Psoas muscle (tissue), 7 donors: ENCODE measurements around the gene KPNA5. TPM values are rescaled to one million over a fixed set of nuclear protein-coding genes. Genes with fewer than 3 reads are reported as not detected.

Experiments used
- polyA plus RNA-seq, 3 donors: library from polyadenylated mRNA; stranded (reverse); fragments of 200-250 nt; gene quantifications; one replicate each; pipeline ENCODE4 v1.2.3, GENCODE V29; 2013
- total RNA-seq, 4 donors: library from RNA; stranded (reverse); fragmentation: NEBNext Ultra II Directional in 2 of 4; extraction: Animal tissue kit (Norgen Biotek cat#: 25700) in 2 of 4; gene quantifications; one replicate each; pipeline versions ENCODE4 v1.2.1 to v1.2.4, GENCODE V29; 2021 to 2023
- donor health status: healthy with polysubstance abuse.
- donor health status: DM: no; HTN: no; CAD: no; lungs with moderate emphysema.
- donor health status: Bipolar disorder and iron deficiency.
- donor health status: healthy.
- donor health status: DM: no; HTN: no; CAD: no.
- donor health status: DM: no; HTN: no; CAD: no.
- donor health status: DM: yes; HTN: yes; CAD: no.

The KPNA5 gene
- total and polyA plus RNA-seq, 7 donors: 2.7 to 20.7 (median 11.2) TPM

Other genes starting within 250 kb of the KPNA5 start
- under 1 TPM in 3 of 4 donors, not detected in 1; 0.50 to 0.84 (median 0.61) TPM for gene CALHM6, start 219.8 kb upstream of the KPNA5 start, total RNA-seq
- 1 to 10 TPM in 2 of 3 donors, under 1 TPM in 1; 0.97 to 2.1 (median 1.1) TPM for gene CALHM6, start 219.8 kb upstream of the KPNA5 start, polyA plus RNA-seq
- gene CALHM5, start 169.6 kb upstream of the KPNA5 start, total RNA-seq: 1 to 10 TPM in 1 of 4 donors, under 1 TPM in 3; 0.58 to 1.2 (median 0.82) TPM
- under 1 TPM; 0.52 to 0.82 (median 0.73) TPM for gene CALHM5, start 169.6 kb upstream of the KPNA5 start, polyA plus RNA-seq
- gene TRAPPC3L, start 135.5 kb upstream of the KPNA5 start, total RNA-seq: not detected
- gene TRAPPC3L, start 135.5 kb upstream of the KPNA5 start, polyA plus RNA-seq: under 1 TPM; 0.03 to 0.16 (median 0.06) TPM
- 1 to 10 TPM in 1 of 4 donors, under 1 TPM in 2, not detected in 1; 0.27 to 1.2 (median 0.34) TPM for gene CALHM4, start 127.5 kb upstream of the KPNA5 start, total RNA-seq
- gene CALHM4, start 127.5 kb upstream of the KPNA5 start, polyA plus RNA-seq: under 1 TPM in 2 of 3 donors, not detected in 1; 0.07 to 0.86 TPM
- 10 to 100 TPM; 49.5 to 71.4 (median 69.3) TPM for gene RWDD1, start 109.7 kb upstream of the KPNA5 start, total RNA-seq
- 100 to 1,000 TPM in 1 of 3 donors, 10 to 100 TPM in 2; 72.0 to 153 (median 86.5) TPM for gene RWDD1, start 109.7 kb upstream of the KPNA5 start, polyA plus RNA-seq
- under 1 TPM in 3 of 4 donors, not detected in 1; 0.21 to 0.71 (median 0.38) TPM for gene RSPH4A, start 64.7 kb upstream of the KPNA5 start, total RNA-seq
- gene RSPH4A, start 64.7 kb upstream of the KPNA5 start, polyA plus RNA-seq: under 1 TPM; 0.13 to 0.22 (median 0.14) TPM
- 1 to 10 TPM; 3.6 to 5.9 (median 4.6) TPM for gene ZUP1, start 12.4 kb upstream of the KPNA5 start, total RNA-seq
- gene ZUP1, start 12.4 kb upstream of the KPNA5 start, polyA plus RNA-seq: 1 to 10 TPM; 3.4 to 9.7 (median 4.6) TPM
- 1 to 10 TPM; 1.8 to 7.7 (median 3.4) TPM for gene FAM162B, start 84.5 kb downstream of the KPNA5 start, total RNA-seq
- gene FAM162B, start 84.5 kb downstream of the KPNA5 start, polyA plus RNA-seq: 1 to 10 TPM; 2.3 to 3.7 (median 2.8) TPM
- gene GPRC6A, start 147.9 kb downstream of the KPNA5 start, total RNA-seq: not detected
- not detected for gene GPRC6A, start 147.9 kb downstream of the KPNA5 start, polyA plus RNA-seq
- not detected for gene RFX6, start 196.0 kb downstream of the KPNA5 start, total RNA-seq
- not detected for gene RFX6, start 196.0 kb downstream of the KPNA5 start, polyA plus RNA-seq